Measurements from ENCODE around the gene GNLY.
A peak's percentile ranks its signal among the peaks of the same experiment; 100 is the strongest.
"Not testable (repeated sequence)": the region's sequence is repeated elsewhere in the genome, so short reads cannot be mapped to it uniquely, and the experiment has no call there.

The GNLY gene

GRCh38 chr2:85665264-85665937 lies 28.8 kb upstream of the GNLY start:
- no peak for DNase-seq

GRCh38 chr2:85666016-85666415 lies 28.1 kb upstream of the GNLY start:
- no peak for DNase-seq

GRCh38 chr2:85666435-85667316 lies 27.5 kb upstream of the GNLY start:
- DNase-seq, result no peak

GRCh38 chr2:85667561-85668008 lies 26.6 kb upstream of the GNLY start:
- DNase-seq, result no peak

- no peak for DNase-seq
Measured at GRCh38 chr2:85668009-85668856, 25.9 kb upstream of the GNLY start, which contains the start of gene SFTPB. TSS of gene SFTPB (minus strand) at chr2:85668199. CDS start at chr2:85668183, 16 bp downstream.

- no peak for DNase-seq
Measured at GRCh38 chr2:85668857-85669142, 25.4 kb upstream of the GNLY start.

GRCh38 chr2:85669549-85669948 lies 24.6 kb upstream of the GNLY start:
- DNase-seq, result no peak

- not testable (repeated sequence) for DNase-seq
Measured at GRCh38 chr2:85670416-85670815, 23.7 kb upstream of the GNLY start.

GRCh38 chr2:85672456-85672855 lies 21.7 kb upstream of the GNLY start:
- no peak for DNase-seq

GRCh38 chr2:85673716-85674375 lies 20.3 kb upstream of the GNLY start:
- DNase-seq, result no peak

GRCh38 chr2:85674417-85674816 lies 19.7 kb upstream of the GNLY start:
- no peak for DNase-seq

GRCh38 chr2:85675427-85675826 lies 18.7 kb upstream of the GNLY start:
- no peak for DNase-seq

GRCh38 chr2:85675866-85676548 lies 18.2 kb upstream of the GNLY start:
- no peak for DNase-seq

- DNase-seq, result no peak
Measured at GRCh38 chr2:85678377-85678776, 15.8 kb upstream of the GNLY start.

- DNase-seq, result peak; percentile 81
Measured at GRCh38 chr2:85678794-85679672, 15.1 kb upstream of the GNLY start.

GRCh38 chr2:85680707-85681371 lies 13.3 kb upstream of the GNLY start:
- DNase-seq, result no peak

- DNase-seq, result no peak
Measured at GRCh38 chr2:85681372-85681763, 12.8 kb upstream of the GNLY start.

GRCh38 chr2:85681776-85682175 lies 12.4 kb upstream of the GNLY start:
- no peak for DNase-seq

GRCh38 chr2:85682378-85682777 lies 11.8 kb upstream of the GNLY start:
- DNase-seq, result no peak

- DNase-seq, result no peak
Measured at GRCh38 chr2:85684380-85684779, 9.8 kb upstream of the GNLY start.

GRCh38 chr2:85684806-85685205 lies 9.4 kb upstream of the GNLY start:
- no peak for DNase-seq
